Pancreas (tissue), 10 donors: Measurements from ENCODE around the gene RUNX1. TPM values are rescaled to one million over a fixed set of nuclear protein-coding genes. Genes with fewer than 3 reads are reported as not detected.

Experiments used
- ATAC-seq, 4 donors: fragments of 200-7000 bp; cut with Tn5 transposase; one replicate each; pipeline versions ENCODE4 v1.8.0 to v1.9.1; 2020; ENCODE audit warnings: mild to moderate bottlenecking in 4 of 4, moderate library complexity in 4 of 4
- DNase-seq, 6 donors: peaks; one replicate each; pipeline ENCODE4 v3.0.0-alpha.2; 2020
- FAIRE-seq: peaks from 2 replicates; lab custom pipeline; 2012; peaks lifted over from hg19 to GRCh38; lab: Jason Lieb, UNC
- H3K27ac ChIP-seq, 4 donors: fragments of 200-600 bp; sonication (generic); 1 replicate in 3 of 4; 2 replicates in 1 of 4; pipeline versions ENCODE4 v1.5.0 to v1.8.0; 2020
- H3K27me3 ChIP-seq, 4 donors: fragments of 200-600 bp; one replicate each; pipeline ENCODE4 v1.8.0; 2021
- H3K36me3 ChIP-seq, 3 donors: fragments of 200-600 bp; sonication (generic) in 1 of 3; one replicate each; pipeline versions ENCODE4 v1.5.0 to v1.8.0; 2020 to 2021
- H3K4me1 ChIP-seq, 3 donors: fragments of 200-600 bp; one replicate each; pipeline ENCODE4 v1.8.0; 2021
- H3K4me3 ChIP-seq, 4 donors: fragments of 200-600 bp; sonication (generic) in 2 of 4; one replicate each; pipeline versions ENCODE4 v1.5.0 to v1.8.0; 2020 to 2021
- H3K9me3 ChIP-seq, 4 donors: fragments of 200-600 bp; one replicate each; pipeline ENCODE4 v1.8.0; 2021
- WGBS, 2 donors: extraction: QIAGEN DNeasy Blood & Tissue Kit; methylation state at CpG; one replicate each; pipeline ENCODE4 v1.1.7; 2013; 5-methylcytosine and 5-hydroxymethylcytosine counted together
- intact Hi-C, 3 donors: fragments of 100-400 bp; cut with DNase I; formaldehyde crosslinking; loops; one replicate each; pipeline versions ENCODE4 v1.11.1 to v1.14.2; 2022
- polyA plus RNA-seq, 2 donors: library from polyadenylated mRNA; stranded (reverse); fragments of 200-250 nt; gene quantifications; one replicate each; pipeline ENCODE4 v1.2.3, GENCODE V29; 2013
- total RNA-seq, 6 donors: library from RNA; stranded (reverse); fragmentation: NEBNext Ultra II Directional in 4 of 6; extraction: Animal tissue kit (Norgen Biotek cat#: 25700) in 4 of 6; gene quantifications; one replicate each; pipeline versions ENCODE4 v1.2.1 to v1.2.4, GENCODE V29; 2021 to 2023
- TF ChIP-seq, protein P1 (sequence below), 4 donors: fragments of 200-600 bp; sonication (generic) in 3 of 4; IDR thresholded peaks; one replicate each; pipeline versions ENCODE4 v1.5.0 to v1.8.0; 2021; ENCODE audit warnings: antibody characterized with exemption in 4 of 4
- donor health status: healthy with polysubstance abuse.
- donor health status: DM: no; HTN: no; CAD: no; lungs with moderate emphysema.
- donor health status: DM: no; HTN: no; CAD: no.
- donor health status: control.
- donor health status: control.
- donor health status: Bipolar disorder and iron deficiency.
- donor health status: DM: yes; HTN: yes; CAD: no.
- donor health status: DM: no; HTN: no; CAD: no.
- donor health status: DM: no; HTN: no; CAD: no.
- donor health status: DM: yes; HTN: yes; CAD: no.

RUNX1 gene
- total and polyA plus RNA-seq, 8 donors: 2.1 to 38.2 (median 4.5) TPM

DNA sequence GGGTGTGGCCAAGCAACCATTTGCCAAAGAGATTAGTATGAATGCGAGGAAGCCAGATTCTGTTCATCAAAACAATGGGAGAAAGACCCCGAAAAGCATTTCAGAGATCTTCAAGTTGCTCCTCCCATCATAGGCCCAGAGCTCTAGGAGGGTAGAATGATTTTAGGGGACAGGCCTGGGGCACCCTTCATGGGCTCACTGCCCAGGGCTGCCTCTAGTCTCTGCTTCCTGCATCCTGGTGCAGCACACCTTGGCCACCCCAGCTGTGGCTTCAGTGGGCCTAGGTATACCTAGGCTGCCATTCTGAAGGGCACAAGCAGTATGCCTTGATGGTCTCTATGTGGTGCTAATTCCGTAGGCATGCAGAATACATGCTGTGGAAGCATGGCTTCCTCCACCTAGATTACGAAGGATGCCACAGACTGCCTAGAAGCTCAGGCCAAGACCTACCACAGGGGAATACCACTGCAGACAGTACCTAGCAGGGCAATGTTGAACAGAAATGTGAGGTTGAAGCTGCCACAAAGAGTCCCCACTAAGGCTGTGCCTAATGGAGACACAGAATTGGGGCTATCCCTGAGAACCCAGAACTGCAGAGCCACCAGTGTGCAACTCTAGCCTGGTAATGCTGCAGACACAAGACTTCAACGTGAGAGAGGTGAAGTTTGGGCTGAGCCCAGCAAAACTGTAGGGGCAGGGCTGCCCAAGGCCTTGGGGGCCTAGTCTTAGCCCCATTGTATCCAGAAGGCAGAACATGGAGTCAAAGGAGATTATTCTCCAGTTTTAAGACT lies 221.5 kb downstream of the RUNX1 start:
- Histone ChIP-seq H3K27ac (no peak overlapping the region), H3K36me3 (no peaks in the 10 kb centered on the region), H3K4me3 (no peak overlapping the region), H3K27me3 (no peaks in the 10 kb centered on the region), H3K4me1 (peaks cover 0 to 3% (median 0%) of the 10 kb centered on the region in 3 donors), H3K9me3 (no peaks in the 10 kb centered on the region)
- ATAC-seq (peak in 1 of 4 donors; percentile 20), DNase-seq (no peak), FAIRE-seq (no peak)
- TF ChIP-seq, protein P1, sequence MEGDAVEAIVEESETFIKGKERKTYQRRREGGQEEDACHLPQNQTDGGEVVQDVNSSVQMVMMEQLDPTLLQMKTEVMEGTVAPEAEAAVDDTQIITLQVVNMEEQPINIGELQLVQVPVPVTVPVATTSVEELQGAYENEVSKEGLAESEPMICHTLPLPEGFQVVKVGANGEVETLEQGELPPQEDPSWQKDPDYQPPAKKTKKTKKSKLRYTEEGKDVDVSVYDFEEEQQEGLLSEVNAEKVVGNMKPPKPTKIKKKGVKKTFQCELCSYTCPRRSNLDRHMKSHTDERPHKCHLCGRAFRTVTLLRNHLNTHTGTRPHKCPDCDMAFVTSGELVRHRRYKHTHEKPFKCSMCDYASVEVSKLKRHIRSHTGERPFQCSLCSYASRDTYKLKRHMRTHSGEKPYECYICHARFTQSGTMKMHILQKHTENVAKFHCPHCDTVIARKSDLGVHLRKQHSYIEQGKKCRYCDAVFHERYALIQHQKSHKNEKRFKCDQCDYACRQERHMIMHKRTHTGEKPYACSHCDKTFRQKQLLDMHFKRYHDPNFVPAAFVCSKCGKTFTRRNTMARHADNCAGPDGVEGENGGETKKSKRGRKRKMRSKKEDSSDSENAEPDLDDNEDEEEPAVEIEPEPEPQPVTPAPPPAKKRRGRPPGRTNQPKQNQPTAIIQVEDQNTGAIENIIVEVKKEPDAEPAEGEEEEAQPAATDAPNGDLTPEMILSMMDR (IDR thresholded peaks at IDR 0.05): no peak
- WGBS, 2 donors: 86 to 95% methylated on average over 5 of the region's 5 CpGs
- intact Hi-C loops: no loop called here

DNA sequence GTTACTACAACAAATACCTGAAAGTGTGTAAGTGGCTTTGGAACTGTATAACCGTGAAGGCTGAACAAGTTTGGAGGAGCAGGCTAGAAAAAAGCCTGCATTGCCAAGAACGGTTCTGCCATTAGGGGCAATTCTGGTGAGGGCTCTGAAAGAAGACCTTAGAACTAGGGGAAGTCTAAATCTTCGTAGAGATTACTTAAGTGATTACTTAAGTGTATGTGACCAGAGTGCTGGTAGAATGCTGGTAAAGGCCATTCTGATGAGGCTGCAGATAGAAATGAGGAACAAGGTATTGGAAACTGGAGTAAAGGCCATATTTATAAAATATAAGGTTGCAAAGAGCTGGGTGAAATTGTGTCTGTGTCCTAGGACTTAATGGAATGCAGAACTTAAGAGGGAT lies 222.3 kb downstream of the RUNX1 start:
- Histone ChIP-seq H3K9me3 (no peaks in the 10 kb centered on the region), H3K36me3 (no peaks in the 10 kb centered on the region), H3K27ac (no peak overlapping the region), H3K4me1 (peaks cover 0 to 3% (median 0%) of the 10 kb centered on the region in 3 donors), H3K27me3 (no peaks in the 10 kb centered on the region), H3K4me3 (no peak overlapping the region)
- TF ChIP-seq, protein P1 (IDR thresholded peaks at IDR 0.05): no peak
- intact Hi-C loops: no loop called here
- WGBS, 2 donors: 78 to 87% methylated on average over 3 of the region's 3 CpGs
- ATAC-seq (peak in 2 of 4 donors; percentile 29 to 57), FAIRE-seq (no peak), DNase-seq (no peak)

DNA sequence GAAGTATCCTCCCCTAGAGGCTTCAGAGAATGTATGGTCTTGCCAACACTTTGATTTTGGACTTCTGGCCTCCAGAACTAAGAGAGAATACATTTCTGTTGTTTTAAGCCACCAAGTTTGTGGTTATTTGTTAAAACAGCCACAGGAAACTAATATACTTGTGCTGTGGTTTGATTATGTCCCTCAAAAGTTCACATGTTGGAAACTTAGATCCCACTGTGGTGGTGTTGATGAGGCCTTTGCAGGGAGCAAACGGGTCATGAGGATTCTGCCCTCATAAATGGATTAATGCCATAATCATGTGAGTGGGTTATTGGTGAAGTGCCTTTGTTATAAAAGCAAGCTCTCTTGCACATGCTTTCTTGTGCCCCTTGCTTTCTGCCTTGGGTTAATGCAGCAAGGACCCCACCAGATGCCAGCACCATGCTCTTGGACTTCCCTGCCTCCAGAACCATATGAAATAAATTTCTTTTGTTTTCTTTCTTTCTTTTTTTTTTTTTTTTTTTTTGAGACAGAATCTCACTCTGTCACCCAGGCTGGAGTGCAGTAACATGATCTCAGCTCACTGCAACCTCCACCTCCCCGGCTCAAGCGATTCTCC lies 223.1 kb downstream of the RUNX1 start:
- intact Hi-C loops: no loop called here

DNA sequence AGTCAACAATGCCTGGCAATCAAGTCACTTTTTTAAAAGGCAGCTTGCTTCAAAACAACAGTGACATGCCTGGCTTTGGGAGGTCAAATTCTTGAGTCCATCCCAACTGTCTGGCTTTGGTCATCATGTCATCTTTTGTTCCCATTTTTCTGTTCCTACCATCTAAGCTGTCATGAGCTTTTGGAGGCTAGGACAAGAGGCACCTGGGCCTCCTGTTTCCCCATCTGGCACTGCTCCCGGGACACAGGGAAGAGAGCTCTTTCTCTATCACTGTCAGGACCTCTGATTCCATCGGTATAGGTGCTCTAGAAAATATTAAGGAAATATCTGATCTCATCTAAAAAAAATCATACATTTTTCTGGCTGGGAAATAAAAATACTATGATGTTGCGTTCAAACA lies 224.0 kb downstream of the RUNX1 start:
- H3K27ac ChIP-seq: no peak overlapping the region
- H3K36me3 ChIP-seq: no peaks in the 10 kb centered on the region
- FAIRE-seq (no peak), ATAC-seq (no peak), DNase-seq (no peak)
- H3K27me3 ChIP-seq: no peaks in the 10 kb centered on the region
- 88 to 94% methylated on average over 3 of the region's 3 CpGs for WGBS, 2 donors
- intact Hi-C loops: no loop called here
- peaks cover 0 to 3% (median 0%) of the 10 kb centered on the region in 3 donors for H3K4me1 ChIP-seq
- no peaks in the 10 kb centered on the region for H3K9me3 ChIP-seq
- TF ChIP-seq, protein P1 (IDR thresholded peaks at IDR 0.05): no peak
- H3K4me3 ChIP-seq: no peak overlapping the region

More for the DNA sequence above, 223.1 kb downstream of the RUNX1 start:
- Histone ChIP-seq H3K27me3 (no peaks in the 10 kb centered on the region), H3K36me3 (no peaks in the 10 kb centered on the region), H3K9me3 (no peaks in the 10 kb centered on the region), H3K27ac (no peak overlapping the region), H3K4me1 (peaks cover 0 to 3% (median 0%) of the 10 kb centered on the region in 3 donors), H3K4me3 (no peak overlapping the region)
- ATAC-seq (no peak), FAIRE-seq (no peak), DNase-seq (no peak)
- TF ChIP-seq, protein P1 (IDR thresholded peaks at IDR 0.05): no peak
- 87 to 93% methylated on average over 3 of the region's 3 CpGs for WGBS, 2 donors

DNA sequence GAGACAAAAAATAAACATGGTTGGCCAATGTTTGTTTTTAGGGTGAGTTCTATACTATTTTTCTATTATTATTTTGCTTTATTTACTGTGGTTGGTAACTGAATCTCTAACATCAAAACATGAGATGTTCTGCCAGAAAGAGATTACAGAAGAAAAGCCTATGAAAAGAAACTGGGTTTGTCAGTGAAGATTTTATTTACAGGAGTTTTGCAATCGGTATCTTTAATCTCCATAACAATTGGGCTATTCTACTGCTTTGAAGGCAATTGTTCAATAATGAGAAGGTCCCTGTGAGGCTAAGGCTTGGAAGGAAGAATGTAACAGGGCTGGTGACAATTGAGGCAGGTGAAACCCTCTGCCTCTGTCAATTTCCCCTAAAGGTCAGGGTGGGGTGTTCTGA lies 224.8 kb downstream of the RUNX1 start:
- peaks cover 0 to 3% (median 0%) of the 10 kb centered on the region in 3 donors for H3K4me1 ChIP-seq
- FAIRE-seq: no peak
- intact Hi-C loops: no loop called here
- ATAC-seq: no peak
- no peak overlapping the region for H3K4me3 ChIP-seq
- no peaks in the 10 kb centered on the region for H3K36me3 ChIP-seq
- 54 to 72% methylated on average over 1 of the region's 1 CpG for WGBS, 2 donors
- H3K9me3 ChIP-seq: no peaks in the 10 kb centered on the region
- no peak overlapping the region for H3K27ac ChIP-seq
- DNase-seq: no peak
- no peaks in the 10 kb centered on the region for H3K27me3 ChIP-seq
- TF ChIP-seq, protein P1 (IDR thresholded peaks at IDR 0.05): no peak
